Mesodermal cell (in vitro differentiated cells): ENCODE measurements around the gene GSE1.

Source experiments
- H3K27ac ChIP-seq: 2 replicates; pipeline ENCODE4 v1.7.0; 2013; ENCODE audit warnings: mild to moderate bottlenecking, low read depth, low read length, moderate library complexity; ENCODE audit not compliant: severe bottlenecking
- H3K36me3 ChIP-seq: 2 replicates; pipeline ENCODE4 v1.7.1; 2013; ENCODE audit warnings: mild to moderate bottlenecking, low read length, moderate library complexity; ENCODE audit not compliant: control insufficient read depth, insufficient read depth
- H3K4me1 ChIP-seq: one replicate; pipeline ENCODE4 v1.7.1; 2013; ENCODE audit warnings: mild to moderate bottlenecking, low read length; ENCODE audit not compliant: insufficient read depth, control insufficient read depth, poor library complexity, severe bottlenecking
- H3K4me3 ChIP-seq: 2 replicates; pipeline ENCODE4 v1.7.0; 2013; ENCODE audit warnings: low read length, control low read depth, mild to moderate bottlenecking; ENCODE audit not compliant: insufficient read depth, poor library complexity, severe bottlenecking; ENCODE audit errors: extremely low read depth
- H3K9me3 ChIP-seq: 2 replicates; pipeline ENCODE4 v1.7.1; 2013; ENCODE audit warnings: mild to moderate bottlenecking, low read length, moderate library complexity; ENCODE audit not compliant: control insufficient read depth
- WGBS, 2 experiments: methylation state at CpG; one replicate each; pipeline ENCODE4 v1.1.5; 2013; ENCODE audit warnings: missing lambda C conversion rate in 2 of 2; ENCODE audit not compliant: insufficient coverage in 2 of 2; 5-methylcytosine and 5-hydroxymethylcytosine counted together

GSE1 gene

DNA sequence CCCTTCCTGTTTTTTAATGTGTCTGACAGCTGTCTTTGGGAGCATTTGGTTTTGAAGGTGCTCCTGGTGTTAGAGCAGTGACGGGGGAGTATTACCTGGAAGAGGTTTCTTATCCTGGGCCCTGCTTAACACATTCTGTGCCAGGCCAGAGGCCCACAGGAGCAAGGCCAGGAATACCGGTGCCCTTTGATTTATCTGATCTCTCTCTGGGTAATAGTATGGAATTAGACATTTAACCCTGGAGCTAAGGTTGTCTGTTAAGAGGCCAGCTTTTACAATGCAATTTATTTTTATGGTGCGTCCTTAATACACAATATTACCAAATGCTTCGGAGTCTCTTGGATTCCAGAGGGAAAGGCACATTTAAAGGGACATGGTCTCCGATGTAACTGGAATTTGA, 37.2 kb upstream of the GSE1 start:
- Histone ChIP-seq H3K27ac (no peak overlapping the region), H3K36me3 (no peaks in the 10 kb centered on the region), H3K4me3 (no peak overlapping the region), H3K9me3 (peaks cover under 1% of the 10 kb centered on the region), H3K4me1 (peaks cover 40% of the 10 kb centered on the region)
- 73 to 93% methylated on average over 4 of the region's 5 CpGs for WGBS, 2 experiments

DNA sequence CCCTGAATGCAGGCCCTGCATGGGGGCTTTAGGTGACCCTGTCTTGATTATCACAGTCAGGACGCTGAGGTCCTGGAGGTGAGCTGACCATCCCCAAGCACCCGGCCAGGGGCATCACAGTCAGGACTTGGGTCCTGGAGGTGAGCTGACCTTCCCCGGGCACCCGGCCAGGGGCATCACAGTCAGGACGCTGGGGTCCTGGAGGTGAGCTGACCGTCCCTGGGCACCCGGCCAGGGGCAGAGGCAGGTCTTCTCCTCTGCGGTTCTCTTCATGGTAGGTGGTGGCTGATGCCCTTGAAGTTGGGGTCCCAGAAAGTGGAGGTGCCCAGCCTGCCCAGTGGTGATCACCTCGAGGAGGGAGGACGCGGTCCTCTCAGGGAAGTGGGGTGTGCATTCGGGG, 36.2 kb upstream of the GSE1 start:
- no peak overlapping the region for H3K4me3 ChIP-seq
- 89 to 95% methylated on average over 5 to 6 of the region's 12 CpGs for WGBS, 2 experiments
- peaks cover 31% of the 10 kb centered on the region for H3K4me1 ChIP-seq
- H3K36me3 ChIP-seq, result no peaks in the 10 kb centered on the region
- H3K27ac ChIP-seq, result no peak overlapping the region
- H3K9me3 ChIP-seq, result peaks cover 3% of the 10 kb centered on the region

DNA sequence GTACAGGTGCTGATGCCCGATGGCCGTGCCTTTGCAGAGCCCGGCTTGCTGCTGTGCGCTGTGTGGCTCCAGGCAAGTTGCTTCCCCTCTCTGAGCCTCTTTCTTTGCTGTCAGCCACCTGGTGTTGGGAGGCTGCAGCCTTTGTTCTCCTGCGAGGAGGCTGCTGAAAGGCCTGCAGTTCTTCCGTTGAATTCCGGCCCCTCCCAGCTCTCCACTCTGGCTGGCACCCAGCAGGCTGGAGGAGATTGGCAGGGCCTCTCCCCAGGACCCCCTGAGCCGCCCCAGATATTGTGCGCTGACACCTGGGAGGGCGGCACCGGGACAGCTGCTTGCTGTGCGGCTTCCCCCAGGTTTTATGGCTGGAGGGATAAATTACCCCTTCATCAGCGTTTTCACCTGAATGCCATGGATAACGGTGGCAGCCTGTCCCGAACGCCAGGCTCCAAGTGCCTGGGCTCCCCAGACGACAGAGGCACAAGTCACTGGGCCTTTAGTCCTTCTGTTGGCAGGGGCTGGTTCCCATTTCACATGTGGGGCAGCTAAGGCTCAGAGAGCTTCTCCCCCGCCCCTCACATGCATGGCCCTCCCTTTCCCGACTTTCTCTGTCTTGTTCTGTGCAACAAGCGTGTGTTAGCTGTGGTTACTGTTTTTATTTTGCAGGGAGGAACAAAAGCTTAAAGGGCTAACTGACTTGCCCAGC, 35.1 kb upstream of the GSE1 start:
- no peak overlapping the region for H3K4me3 ChIP-seq
- no peaks in the 10 kb centered on the region for H3K36me3 ChIP-seq
- no peak overlapping the region for H3K27ac ChIP-seq
- WGBS, 2 experiments, result 57 to 61% methylated on average over 11 to 17 of the region's 20 CpGs
- peaks cover 42% of the 10 kb centered on the region for H3K4me1 ChIP-seq
- H3K9me3 ChIP-seq, result peaks cover 3% of the 10 kb centered on the region

DNA sequence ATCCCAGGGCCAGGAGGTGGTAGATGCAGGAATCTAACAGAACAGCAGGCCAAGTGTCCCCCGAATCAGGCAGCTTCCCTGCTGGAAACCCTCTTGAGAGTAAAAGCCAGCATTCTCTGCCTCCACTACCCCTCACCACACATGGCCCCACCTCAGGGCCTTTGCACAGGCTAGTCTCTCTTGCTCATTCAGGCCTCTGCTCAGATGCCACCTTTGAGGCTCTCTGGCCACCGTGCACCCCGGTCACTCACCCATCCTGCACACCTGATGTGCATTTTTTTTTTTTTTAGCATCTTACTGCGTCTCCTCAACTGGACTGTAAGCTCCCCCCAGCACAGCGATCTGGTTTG, 34.5 kb upstream of the GSE1 start:
- H3K9me3 ChIP-seq, result peaks cover 3% of the 10 kb centered on the region
- peaks cover 47% of the 10 kb centered on the region for H3K4me1 ChIP-seq
- no peak overlapping the region for H3K27ac ChIP-seq
- H3K4me3 ChIP-seq, result no peak overlapping the region
- 72 to 84% methylated on average over 4 to 5 of the region's 5 CpGs for WGBS, 2 experiments
- no peaks in the 10 kb centered on the region for H3K36me3 ChIP-seq

DNA sequence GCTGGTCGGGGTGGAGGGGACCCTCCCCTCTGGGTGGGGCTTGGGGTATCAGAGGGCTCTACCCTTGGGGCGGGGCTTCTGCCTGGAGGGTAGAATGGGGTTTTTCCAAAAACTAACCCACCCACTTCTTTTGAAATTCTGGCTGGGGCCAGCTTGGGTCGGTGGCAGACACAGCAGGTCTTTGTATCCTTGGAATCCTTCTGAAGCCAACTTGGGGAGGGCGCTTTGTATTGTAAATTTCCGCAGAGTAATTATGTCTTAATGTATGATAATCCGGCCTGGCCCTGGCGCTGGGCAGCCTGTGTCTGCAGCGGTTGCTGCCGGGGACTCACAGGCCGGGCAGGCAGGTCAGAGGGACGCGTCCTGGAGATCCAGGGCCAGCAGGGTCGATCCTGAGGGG, 33.9 kb upstream of the GSE1 start:
- H3K4me1 ChIP-seq, result peaks cover 47% of the 10 kb centered on the region
- 12 to 17% methylated on average over 10 to 11 of the region's 13 CpGs for WGBS, 2 experiments
- no peak overlapping the region for H3K4me3 ChIP-seq
- peaks cover 3% of the 10 kb centered on the region for H3K9me3 ChIP-seq
- peak overlapping the region; percentile 33 for H3K27ac ChIP-seq
- H3K36me3 ChIP-seq, result no peaks in the 10 kb centered on the region

DNA sequence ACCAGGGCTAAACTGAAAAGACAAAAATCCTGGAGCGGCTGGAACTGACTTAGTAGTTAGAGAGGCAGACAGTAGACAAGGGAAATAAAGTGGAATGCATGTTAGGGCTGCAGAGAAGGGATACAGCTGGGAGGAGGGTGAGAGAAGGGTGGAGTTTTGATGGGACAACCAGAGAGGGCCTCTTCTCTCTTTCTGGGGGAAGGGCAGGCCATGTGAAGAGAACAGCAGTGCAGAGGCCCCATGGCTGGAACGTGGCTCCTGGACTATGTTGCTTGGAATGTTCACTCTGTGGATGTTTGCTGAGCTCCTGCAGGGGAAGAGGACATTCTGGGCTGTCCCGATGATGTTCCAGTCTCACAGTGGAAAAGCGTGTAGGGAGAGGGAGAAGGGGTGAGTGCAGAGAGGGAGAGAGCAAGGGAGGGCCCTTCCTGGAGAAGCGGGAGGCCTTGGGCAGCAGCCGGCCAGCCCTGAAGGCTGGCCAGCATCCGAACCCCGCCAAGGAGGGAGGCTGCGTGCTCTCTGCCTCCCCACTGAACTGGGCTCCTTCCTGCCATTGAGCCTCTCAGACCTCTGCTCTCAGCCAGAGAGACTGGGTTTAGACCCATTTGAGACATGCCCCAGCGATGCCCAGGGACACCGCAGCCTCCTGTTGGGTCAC, 33.1 kb upstream of the GSE1 start:
- WGBS, 2 experiments, result 64 to 75% methylated on average over 9 to 11 of the region's 11 CpGs
- peaks cover 3% of the 10 kb centered on the region for H3K9me3 ChIP-seq
- H3K36me3 ChIP-seq, result no peaks in the 10 kb centered on the region
- H3K4me3 ChIP-seq, result no peak overlapping the region
- peaks cover 45% of the 10 kb centered on the region for H3K4me1 ChIP-seq
- H3K27ac ChIP-seq, result peak overlapping the region; percentile 33

DNA sequence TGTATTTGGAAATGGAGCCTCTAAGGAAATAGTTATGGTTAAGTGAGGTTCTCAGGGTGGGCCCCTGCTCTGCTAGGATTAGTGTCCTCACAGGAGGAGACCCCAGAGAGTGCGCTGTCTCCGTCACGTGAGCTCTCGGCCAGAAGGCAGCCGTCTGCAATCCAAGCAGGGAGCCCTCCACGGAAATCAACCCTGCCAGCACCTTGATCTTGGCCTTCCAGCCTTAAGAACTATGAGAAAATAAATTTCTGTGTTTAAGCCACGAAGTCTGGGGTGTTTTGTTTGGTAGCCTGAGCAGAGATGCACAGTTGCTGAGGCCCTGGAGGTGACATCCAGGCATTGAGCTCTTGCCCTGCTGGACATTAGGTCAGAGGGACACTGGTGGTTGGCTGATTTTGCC, 32.4 kb upstream of the GSE1 start:
- WGBS, 2 experiments, result 90 to 92% methylated on average over 7 of the region's 7 CpGs
- no peaks in the 10 kb centered on the region for H3K36me3 ChIP-seq
- no peak overlapping the region for H3K4me3 ChIP-seq
- no peak overlapping the region for H3K27ac ChIP-seq
- H3K9me3 ChIP-seq, result peaks cover 3% of the 10 kb centered on the region
- peaks cover 45% of the 10 kb centered on the region for H3K4me1 ChIP-seq

DNA sequence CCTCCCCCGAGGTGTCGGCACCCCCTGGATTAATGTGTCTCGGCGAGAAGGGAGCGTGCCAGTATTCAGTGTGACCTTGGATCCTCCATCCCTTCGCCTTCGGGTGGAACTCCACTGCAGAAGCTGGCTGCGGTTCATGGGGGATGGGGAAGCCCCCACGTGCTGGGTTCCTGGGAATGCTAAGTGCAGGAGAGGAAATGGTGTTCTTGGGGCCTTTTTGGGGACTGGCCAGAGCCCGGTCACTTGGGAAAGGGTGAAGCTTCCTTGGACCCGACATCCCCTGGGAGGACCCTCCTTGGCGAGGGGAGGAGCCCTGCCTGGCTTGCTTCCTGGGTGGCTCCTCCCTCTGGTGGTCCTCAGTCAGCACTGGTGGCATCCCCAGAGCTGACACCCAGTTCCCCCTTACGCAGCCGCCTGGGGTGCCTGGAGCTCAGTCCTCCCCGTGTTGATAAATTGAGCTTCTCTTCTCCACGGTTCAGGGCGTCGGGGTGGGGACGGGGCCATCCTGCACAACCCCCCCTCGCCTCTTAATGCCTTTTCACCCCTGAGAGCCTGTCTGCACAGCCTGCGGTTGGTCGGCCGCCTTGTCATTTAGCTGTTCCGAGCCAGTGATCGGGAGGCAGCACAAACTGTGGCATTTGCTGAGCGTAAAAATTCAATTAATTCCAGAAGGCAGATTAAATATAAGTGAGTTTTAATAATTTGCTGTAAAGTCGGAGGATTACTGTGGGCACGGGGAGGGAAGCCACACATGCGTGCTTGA, 30.7 kb upstream of the GSE1 start:
- Histone ChIP-seq H3K36me3 (no peaks in the 10 kb centered on the region), H3K4me1 (peaks cover 56% of the 10 kb centered on the region), H3K9me3 (peaks cover 3% of the 10 kb centered on the region), H3K4me3 (no peak overlapping the region), H3K27ac (no peak overlapping the region)
- 60 to 69% methylated on average over 25 to 27 of the region's 29 CpGs for WGBS, 2 experiments

DNA sequence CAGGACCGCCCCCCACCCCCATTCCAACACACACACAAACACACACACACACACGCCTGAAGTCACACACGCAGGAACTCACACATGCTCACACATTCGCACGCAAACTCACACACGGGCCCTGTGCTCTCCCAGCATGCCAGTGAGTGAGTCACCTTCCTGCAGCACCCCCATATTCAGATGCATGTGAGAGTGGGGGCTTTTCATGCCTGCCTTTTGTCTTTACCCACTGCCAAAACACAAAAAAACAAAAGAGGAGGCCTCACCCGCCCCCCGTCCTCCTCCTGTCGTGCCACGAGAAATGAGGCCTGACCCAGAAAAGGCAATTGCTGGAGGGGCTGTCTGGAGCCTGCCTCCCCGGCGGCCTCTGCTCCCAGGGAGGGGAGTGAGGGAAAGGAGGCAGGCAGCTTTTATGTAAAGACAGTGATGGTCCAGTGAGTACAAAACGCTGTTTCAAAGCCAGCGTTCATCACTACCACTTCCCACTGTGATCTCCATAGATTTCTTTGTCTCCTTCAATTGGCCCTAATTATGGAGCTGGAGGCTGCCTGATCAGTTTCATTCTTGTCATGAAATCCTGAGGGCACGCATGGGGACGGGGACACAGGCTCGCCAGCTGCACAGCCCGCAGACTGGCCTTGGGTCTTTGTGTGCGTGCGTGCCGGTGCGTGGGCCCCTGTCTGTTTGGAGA, 29.5 kb upstream of the GSE1 start:
- Histone ChIP-seq H3K27ac (peak overlapping the region; percentile 23), H3K36me3 (no peaks in the 10 kb centered on the region), H3K4me3 (no peak overlapping the region), H3K4me1 (peaks cover 65% of the 10 kb centered on the region), H3K9me3 (peaks cover 3% of the 10 kb centered on the region)
- whole genome bisulfite sequencing, 2 experiments, result 24 to 43% methylated on average over 13 to 14 of the region's 22 CpGs

DNA sequence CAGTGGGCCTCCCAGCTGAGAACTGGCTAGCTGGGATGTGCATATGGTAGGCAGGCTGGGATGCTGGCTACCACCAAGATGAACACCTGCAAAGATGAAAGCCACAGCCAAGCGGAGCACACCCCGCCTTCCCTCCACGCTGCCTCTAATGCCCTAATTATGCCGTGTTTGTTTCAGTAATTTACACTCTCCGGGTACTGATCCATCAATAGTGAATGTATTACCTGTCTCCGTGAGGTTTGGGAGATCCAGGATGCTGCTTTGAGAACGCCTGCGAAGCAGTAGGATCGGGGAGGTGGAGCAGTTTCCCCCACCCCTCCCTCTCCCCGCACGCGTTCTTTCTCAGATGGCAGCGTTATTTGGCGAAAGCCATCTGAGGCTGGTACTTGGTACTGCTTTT, 28.9 kb upstream of the GSE1 start:
- H3K9me3 ChIP-seq, result peaks cover 3% of the 10 kb centered on the region
- no peaks in the 10 kb centered on the region for H3K36me3 ChIP-seq
- peaks cover 62% of the 10 kb centered on the region for H3K4me1 ChIP-seq
- no peak overlapping the region for H3K27ac ChIP-seq
- WGBS, 2 experiments, result 44 to 46% methylated on average over 14 of the region's 14 CpGs
- no peak overlapping the region for H3K4me3 ChIP-seq
